Fibroblast of skin of left quadriceps (primary cell): Measurements from ENCODE around the gene LNP1.
A peak's percentile ranks its signal among the peaks of the same experiment; 100 is the strongest.

Source experiments
- DNase-seq, 2 experiments: peaks; one replicate each; pipeline ENCODE4 v3.0.0-alpha.2; 2013; ENCODE audit warnings: low read depth in 2 of 2

The LNP1 gene

DNA sequence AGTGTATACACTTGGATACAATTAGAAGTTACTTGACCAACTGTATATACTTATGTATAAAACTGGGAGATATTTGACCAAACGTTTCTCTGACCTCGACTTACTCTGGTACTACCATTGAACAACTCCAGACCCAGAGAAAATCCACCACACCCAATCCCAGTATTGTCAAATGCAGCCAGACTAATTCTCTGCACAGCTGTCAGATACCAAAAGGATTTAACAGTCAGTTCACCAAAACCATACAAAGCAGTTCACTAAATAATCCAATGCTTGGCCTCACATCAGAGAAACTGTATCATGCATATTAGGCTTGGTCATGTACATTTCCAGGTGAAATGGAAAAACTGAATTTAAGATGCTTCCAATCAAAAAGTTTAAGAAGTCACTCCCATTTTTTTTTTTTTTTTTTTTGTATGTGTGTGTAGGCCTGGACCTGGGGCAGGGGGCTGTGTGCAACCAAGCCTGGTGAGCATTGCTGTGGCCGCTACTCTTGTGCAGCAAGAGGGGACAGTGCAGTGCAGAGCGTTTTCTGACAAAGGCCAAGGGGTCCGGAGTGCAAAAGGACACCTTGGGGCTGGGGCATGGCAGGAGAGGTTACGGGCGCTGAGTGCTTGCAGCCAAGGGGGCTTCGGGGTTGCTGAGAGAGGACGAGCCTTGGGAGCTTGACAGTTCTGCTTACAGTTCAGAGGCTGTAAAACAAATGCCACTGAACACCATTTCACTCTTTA, 1.8 kb upstream of the LNP1 start:
- no peak for DNase-seq

DNA sequence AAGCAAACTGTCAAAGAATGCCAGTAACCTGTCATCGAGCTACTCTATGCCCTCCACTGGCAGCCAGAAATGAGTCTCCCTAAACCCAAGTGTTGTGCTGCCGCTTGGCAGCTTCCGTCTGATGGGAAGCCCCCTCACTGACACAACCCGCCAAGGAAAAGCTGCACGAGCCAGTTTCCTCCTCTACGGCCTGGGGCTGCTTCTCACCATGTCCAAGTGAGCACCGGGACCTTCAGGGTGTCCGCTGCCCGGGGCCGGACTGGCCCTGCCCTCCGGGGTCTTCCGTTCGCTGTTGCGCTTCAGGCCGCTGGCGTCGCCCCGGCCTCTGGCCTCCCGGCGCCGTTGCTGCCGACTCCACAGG, 940 bp upstream of the LNP1 start:
- no peak for DNase-seq

DNA sequence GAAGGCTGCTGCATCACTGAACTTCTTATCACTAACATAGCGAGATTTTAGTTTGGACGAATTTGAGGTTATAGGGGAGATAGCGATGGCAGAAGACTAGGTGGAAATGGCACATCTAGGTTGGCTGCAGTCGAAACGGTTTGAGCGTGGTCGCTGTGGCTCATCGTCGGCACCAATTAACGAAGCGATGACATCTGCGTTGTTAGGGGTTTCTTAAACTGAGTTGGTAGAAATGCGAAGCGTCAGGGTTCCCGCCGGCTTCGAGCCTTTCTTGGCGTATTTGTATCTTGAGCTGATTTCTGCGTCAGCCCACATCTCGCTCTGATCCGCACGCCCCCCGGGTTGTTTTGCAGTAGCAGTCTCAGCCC, 319 bp downstream of the LNP1 start:
- DNase-seq = peak; percentile 5 to 16

DNA sequence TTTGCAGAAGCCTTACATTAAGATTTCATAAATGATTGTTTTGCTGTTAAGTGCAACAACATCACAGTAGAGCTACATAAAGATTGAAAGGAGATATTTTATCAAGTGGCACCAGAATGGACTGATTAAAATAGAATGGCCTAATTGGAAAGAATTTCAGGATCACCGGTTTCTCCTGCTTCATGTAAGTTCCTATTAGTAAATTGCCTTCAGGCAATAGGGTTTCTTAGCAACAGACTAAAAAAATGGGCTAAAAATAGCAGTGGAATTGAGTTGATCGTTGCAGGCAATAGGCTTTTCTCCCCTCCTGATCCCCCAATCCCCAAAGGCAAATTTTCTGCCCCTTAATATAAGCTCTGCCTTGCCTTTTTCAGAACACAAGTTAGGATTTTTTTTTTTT, 917 bp downstream of the LNP1 start:
- peak in 1 of 2 experiments; percentile 9 for DNase-seq

DNA sequence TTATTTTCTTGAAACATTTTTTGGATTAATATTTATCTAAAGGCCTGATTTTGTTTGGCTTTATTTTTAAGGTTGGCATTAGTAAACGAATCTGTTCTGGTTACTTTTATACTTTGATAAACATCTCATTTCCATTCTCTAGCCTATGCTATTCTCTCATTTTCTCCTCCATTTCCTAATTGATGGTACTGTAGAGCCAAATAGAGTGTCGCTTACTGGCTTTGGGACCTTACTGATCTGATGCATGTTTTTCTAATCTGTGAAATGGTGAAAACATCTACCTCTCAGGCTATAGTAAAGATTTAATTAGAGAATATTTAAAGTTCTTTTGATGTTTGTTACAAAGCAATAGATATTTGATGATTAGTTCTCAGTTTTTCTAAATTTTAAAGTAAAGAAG, 1.6 kb downstream of the LNP1 start:
- DNase-seq = no peak

DNA sequence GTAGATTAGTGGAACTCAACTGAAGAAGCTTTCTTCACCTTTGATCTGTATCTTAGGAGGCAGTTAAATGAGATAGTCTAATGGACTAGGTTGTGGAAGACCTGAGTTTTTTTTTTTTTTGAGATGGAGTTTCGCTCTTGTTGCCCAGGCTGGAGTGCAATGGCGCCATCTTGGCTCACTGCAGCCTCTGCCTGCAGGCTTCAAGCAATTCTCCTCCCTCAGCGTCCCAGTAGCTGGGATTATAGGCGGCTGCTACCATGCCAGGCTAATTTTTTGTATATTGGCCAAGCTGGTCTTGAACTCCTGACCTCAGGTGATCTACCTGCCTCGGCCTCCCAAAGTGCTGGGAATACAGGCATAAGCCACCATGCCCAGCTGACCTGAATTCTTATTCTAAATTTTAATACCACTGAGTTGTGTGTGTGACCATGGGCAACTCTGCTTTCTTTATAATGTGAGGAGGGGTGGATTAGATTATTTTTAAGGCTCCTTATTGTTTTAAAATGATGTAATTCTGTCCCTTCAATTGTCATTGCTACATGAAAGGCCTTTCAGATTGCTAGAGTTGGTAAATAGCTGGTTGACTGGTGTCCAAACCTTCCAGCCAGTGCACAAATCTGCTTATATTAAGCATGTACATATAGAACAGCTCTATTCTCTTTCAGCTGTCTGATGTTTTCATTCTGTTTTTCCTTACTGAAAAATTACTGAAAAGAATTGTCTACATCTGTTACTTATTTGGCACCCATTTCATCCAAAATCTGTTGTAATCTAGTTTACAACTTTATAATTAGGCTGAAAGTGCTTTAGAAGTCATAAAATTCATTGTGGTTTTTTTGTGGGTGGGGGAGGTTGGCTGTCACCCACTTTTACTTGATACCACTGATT, 2.3 kb downstream of the LNP1 start:
- DNase-seq = peak; percentile 40 to 53

DNA sequence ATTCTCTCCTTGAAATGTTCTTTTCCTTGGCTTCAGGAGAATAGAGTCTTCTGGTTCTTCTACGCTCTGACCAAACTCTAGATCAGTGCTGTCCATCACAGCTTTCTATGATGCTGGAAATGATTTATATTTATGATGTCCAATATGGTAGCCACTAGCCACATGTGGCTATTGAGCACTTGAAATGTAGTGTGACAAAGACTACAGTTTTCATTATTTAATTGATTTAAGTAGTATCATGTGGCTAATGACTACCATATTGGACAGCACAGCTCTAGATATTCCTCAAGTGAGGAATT, 2.9 kb downstream of the LNP1 start:
- DNase-seq = no peak

DNA sequence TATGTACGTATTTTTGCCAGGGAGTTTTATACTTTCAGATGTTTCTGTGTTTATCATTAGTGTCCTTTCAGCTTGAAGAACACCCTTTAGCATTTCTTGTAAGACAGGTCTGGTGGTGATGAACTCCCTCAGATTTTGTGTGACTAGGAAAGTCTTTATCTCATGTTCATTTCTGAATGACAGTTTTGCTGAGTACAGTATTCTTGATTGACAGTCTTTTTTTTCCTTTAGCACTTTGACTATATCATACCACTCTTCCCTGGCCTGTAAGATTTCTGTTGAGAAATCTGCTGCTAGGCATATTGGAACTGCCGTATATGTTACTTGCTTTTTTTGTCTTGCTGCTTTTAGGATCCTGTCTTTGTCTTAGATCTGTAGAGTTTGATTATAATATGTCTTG, 5.8 kb downstream of the LNP1 start:
- no peak for DNase-seq

DNA sequence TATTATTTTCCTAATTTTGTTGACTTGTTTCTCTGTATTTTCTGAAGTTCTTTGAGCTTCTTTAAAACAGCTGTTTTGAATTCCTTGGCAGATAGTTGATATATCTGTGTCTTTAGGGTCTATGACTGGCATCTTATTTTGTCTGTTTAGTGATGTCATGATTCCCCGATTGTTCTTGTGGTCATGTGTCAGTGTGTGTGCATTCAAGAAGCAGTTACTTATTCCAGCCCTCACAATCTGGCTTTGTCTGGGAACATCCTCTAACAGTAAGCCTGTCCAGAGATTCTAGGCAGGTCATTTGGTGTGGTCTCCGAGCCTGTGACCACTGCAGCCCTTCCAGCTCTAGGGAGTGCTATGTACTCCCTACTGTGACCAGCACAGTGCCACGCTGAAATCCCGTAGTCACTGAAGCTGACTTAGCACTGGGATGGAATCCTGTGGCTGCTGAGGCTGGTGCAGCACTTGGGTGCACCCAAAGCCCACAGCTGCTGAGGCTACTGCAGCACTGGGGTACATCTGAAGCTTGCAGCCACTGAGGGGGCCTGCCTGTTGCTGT, 6.7 kb downstream of the LNP1 start:
- DNase-seq = no peak

DNA sequence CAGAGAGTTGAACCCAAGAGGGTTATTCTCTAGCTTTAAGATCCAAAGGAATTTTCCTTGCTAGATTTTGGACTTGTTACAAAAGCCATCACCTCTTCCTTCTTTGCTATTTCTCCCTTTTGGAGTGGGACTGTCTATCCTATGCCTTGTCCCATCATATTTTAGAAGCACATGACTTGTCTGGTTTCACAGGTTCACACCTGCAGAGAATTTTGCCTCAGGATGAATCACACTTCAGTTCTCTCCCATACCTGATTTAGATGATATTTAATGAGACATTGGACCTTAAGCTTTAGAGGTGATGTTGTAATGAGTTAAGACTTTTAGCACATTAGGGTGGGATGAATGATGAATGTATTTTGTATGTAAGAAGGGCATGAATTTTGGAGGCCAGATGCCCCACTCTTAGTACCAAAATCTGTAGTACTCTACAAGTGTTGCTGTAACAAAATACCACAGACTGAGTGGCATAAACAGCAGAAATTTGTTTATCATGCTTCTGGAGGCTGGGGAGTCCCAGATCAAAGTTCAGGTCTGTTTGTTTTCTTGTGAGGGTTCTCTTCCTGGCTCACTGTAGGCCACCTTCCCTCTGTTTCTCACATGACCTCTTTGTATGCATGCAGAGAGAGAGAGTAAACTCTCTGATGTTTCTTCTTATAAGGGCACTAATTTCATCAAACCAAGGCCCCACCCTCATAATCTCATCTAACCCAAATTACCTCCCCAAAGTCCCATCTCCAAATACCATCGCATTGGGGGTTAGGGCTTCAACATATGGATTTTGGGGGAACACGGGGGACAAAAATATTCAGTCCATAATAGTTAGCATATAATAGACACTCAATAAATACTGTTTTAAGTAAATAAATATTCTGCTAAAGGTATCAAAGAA, 10.0 kb downstream of the LNP1 start:
- DNase-seq = no peak

DNA sequence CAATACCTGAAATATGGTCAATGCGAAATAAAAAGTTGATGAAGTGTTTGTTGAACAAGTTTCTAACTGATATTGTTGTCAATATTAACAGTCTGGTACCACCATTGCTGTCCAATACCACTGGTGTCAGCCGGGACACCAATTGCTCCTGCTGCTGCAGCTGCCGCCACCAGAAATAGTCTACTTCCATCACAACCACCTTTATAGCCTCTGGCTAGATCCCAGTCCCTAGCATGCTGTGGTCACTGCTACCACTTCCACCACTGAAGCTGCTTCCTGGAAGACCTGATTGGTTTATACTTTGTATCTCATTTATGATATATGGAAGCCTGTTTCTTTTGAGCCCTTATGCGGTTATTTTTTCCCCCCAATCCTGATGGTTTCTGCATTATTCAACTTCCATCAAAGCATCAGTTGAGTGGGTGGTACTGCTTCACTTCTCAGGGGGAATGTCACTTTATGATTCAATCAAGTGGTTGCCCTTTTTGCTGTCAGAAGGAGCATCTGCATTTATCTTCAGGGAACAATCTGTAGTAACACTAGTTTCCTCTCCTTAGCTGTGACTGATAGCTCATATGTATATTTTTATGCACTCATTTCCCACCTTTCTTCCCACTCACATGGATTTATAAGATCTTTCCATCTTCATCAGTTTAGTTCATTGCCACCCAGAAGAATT, 11.7 kb downstream of the LNP1 start:
- DNase-seq = no peak

DNA sequence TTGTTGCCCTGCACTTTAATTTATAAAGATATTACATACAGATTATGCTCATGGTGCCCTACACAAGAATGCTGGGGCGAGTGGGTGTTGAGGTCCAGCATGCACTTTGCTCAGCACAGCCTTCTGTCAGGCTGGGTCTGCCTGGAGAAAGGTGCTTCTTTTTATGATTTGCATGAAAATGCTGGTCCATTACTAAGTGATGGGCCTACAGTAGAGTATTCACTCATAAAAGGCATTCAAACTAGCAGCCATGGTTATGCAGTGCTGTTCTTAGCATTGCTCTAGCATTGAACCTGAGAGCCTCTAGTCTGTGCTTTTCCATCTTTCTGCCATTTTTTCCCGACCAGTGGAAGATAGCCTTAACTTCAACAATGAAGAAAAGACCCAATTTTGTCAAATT, 12.3 kb downstream of the LNP1 start:
- DNase-seq = no peak

DNA sequence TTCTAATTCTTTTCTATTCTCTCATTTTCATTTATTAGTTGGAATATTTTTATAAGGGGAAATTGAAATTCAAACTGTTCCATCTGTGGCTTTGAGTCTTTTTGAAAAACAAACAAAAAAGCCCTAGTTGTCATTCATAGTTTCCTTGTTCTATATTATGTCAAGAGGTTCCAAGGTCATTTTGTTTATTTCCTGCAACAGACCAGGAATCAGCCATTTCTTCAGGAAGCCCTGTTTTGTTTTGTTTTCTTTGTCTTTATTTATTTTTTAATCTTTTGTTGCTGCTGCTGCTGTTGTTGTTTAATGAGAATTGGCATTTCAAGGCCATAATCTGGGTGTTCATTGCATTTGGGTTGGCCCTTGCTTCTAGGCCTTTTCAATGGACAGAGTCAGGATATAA, 14.8 kb downstream of the LNP1 start:
- no peak for DNase-seq

DNA sequence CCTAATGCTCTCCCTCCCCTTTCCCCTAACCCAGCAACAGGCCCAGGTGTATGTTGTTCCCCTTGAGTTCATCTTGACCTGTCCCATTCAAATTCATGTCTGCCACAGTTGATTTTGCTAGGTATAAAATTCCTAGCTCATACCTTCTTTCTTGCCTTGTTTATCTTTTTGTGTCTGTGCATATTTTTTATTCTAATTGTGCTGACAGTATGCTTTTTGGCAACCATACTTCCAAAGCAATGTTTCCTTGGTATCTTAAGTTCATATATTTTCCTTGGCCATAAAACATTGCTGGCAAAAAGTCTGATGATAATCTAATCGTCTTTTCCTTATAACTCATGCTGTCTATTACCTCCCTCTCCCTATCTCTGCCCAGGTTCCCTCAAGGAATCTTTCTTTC, 15.5 kb downstream of the LNP1 start:
- DNase-seq = no peak

DNA sequence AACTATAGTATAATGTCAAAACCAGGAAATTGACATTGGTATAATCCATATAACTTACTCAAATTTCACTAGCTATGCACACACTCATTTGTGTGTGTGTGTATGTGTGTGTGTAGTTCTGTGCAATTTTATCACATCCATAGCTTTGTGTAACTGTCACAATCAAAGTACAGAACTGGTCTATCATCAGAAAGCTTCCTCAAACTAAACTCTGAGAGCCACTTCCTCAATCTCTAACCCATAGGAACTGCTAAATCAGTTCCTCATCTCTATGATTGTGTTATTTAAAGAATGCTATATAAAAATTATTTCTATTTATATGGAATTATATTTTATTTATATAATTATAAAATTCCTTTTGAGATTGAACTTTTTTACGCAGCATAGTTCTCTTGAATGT, 18.1 kb downstream of the LNP1 start:
- DNase-seq = no peak

DNA sequence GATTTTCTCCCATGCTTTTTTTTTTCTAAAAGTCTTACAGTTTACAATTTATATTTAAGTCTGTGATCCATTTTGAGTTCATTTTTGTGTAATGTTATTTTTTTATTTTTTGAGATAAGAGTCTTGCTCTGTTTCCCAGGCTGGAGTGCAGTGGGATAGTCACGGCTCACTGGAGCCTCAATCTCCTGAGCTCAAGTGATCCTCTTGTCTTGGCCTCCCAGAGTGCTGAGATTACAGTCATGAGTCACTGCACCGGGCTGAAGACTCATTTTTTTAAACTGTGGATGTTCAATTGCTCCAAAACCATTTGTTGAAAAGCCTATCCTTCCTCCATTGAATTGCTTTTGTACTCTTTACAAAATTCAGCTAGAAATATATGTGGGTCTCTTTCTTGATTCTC, 19.5 kb downstream of the LNP1 start:
- no peak for DNase-seq

DNA sequence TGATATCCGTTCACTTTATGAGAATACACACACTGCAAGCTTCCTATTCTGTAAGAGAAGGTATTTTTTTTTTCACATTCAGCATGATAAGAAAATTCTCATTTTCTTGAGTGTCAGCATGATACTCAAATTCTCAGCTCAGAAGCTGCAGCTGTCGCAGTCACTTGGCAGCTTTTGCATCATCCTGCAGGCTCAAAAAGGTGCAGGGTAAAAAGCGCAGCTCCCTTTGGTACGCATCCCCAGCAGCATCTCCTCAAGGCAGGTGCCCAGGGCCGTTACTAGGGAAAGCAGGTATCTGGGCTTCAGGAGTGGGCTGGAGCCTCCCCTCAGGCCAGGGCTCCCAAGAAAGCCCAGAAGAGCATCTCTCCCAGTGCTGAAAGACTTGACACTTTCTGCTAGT, 22.3 kb downstream of the LNP1 start:
- DNase-seq = no peak

DNA sequence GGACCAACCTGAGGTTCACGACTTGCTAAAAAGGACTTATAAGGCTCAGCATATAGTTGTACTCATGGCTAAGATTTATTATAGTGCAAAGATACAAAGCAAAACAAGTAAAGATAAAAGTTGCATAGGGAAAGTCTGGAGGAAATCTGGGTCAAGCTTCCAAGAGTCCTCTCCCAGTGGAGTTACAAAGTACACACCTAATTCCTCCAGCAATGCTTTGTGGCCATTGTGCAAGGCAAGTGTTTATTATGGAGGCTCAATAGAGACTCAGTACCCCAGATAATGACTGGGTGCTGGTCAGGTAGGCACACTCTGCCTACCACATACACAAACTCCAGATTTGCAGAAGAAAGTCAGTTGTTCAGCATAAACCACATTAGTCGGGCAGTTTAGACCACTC, 22.9 kb downstream of the LNP1 start:
- DNase-seq = no peak

DNA sequence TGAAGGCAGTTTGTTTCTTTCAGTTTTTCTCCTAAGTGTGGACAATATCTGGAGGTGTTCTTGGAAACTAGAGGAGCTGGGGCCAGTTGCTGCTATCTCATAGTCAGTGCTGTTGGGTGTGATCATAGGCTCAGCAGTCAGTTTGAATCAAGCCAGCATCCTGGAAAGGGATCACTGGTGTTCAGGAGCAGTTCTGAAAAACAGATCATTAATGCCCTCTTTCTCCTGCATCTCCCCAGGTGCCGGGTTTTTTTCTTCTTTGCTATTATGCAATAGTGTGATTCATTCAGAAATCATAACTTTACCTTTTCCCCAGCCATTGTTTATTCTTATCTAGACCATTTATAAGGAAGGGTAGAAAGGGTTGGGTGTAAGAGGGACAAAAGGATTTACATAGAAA, 24.0 kb downstream of the LNP1 start:
- DNase-seq = no peak

DNA sequence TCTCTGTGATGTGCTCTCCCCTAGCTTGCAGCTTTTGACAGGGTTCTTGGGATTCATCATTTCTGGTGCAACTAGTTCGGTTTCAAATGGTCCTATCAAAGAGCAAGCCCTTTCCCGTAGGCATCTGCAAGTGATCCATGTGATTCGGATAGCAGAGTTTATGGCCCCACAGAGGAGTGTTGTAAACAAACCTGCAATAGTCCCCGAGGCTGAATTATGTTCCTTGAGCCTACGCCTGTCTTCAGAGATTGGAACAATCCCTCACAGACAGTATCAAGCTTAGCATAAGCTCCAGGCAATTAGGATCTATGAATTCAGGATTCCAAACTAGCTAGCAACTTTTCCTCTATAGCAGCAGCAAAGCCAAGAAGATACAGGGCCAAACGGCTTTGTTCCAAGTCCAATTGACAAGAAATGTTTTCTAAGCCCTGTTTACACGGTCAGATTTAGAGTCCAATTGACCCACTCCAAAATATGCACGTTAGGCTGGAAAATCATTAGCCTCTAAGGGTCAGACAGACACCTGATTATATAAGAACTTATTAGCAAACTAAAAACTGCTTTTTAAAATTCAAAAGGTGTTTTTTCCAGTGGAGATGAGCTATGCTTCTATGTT, 24.8 kb downstream of the LNP1 start:
- no peak for DNase-seq

DNA sequence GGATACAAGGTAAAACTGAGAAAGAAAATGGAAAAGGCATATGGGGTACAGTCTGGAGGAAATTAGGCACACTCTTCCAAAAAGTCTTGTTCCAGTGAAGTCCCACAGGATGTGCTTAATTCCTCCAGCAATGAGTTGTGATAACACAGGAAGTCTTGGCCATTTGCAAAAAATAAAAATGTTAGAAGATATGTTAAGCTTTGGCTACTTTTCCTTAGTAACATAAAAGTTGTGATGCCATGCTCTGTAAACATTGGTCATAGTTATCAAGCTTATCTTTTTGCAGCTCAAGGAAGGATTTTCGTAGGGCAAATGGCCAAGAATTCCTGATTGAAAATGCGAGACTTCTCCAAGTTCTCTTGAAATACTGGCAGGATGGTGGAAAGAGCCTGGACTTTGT, 26.4 kb downstream of the LNP1 start:
- no peak for DNase-seq
